ENCODE measurements around the gene FOSL2. TPM values are rescaled to one million over a fixed set of nuclear protein-coding genes. Genes with fewer than 3 reads are reported as not detected.

Gene FOSL2
- total RNA-seq, 1 donor from 2014 or later, result 74.9 TPM

GRCh38 chr2:28463211-28463816 is 70.7 kb downstream of the FOSL2 start:
- intact Hi-C loops (cut with DNase I), result no loop called here
- Histone ChIP-seq H3K9me3 (no peaks in the 10 kb centered on the region), H3K36me3 (no peaks in the 10 kb centered on the region), H3K4me3 (no peak overlapping the region), H3K27ac (no peak overlapping the region), H3K4me1 (no peaks in the 10 kb centered on the region), H3K27me3 (ENCODE audit: low read depth) (no peaks in the 10 kb centered on the region)
- DNase-seq (no peak), ATAC-seq (no peak)
- no peak for TF ChIP-seq CTCF (IDR thresholded peaks at IDR 0.05)

GRCh38 chr2:28463893-28464292 is 71.2 kb downstream of the FOSL2 start:
- Histone ChIP-seq H3K9me3 (no peaks in the 10 kb centered on the region), H3K27ac (no peak overlapping the region), H3K4me3 (no peak overlapping the region), H3K27me3 (ENCODE audit: low read depth) (no peaks in the 10 kb centered on the region), H3K4me1 (no peaks in the 10 kb centered on the region), H3K36me3 (no peaks in the 10 kb centered on the region)
- peak in 1 of 2 donors; percentile 70 for ATAC-seq
- no peak for DNase-seq
- intact Hi-C loops (cut with DNase I), result no loop called here
- TF ChIP-seq CTCF (IDR thresholded peaks at IDR 0.05), result no peak

- Histone ChIP-seq H3K36me3 (no peaks in the 10 kb centered on the region), H3K4me3 (no peak overlapping the region), H3K27ac (no peak overlapping the region), H3K9me3 (no peaks in the 10 kb centered on the region), H3K4me1 (no peaks in the 10 kb centered on the region), H3K27me3 (ENCODE audit: low read depth) (no peaks in the 10 kb centered on the region)
- ATAC-seq (no peak), DNase-seq (no peak)
- intact Hi-C loops (cut with DNase I), result no loop called here
- no peak for TF ChIP-seq CTCF (IDR thresholded peaks at IDR 0.05)
Observed at GRCh38 chr2:28465148-28465885, 72.7 kb downstream of the FOSL2 start.

Other genes starting within 250 kb of the FOSL2 start
- 5.5 TPM for gene PLB1, start 103.2 kb downstream of the FOSL2 start, total RNA-seq

All from lower lobe of right lung (tissue), 2 donors.